HG03460 (cell line): ENCODE data around the gene SCUBE3.

Experiments
- ATAC-seq: cut with Tn5 transposase; IDR thresholded peaks from one replicate; pipeline ENCODE4 v1.9.1; 2021; ENCODE audit not compliant: unreplicated experiment

The SCUBE3 gene

GRCh38 chr6:35181308-35181932 is 32.3 kb upstream of the SCUBE3 start:
- no peak for ATAC-seq

- ATAC-seq = no peak
These were observed 31.7 kb upstream of the SCUBE3 start for GRCh38 chr6:35181933-35182612.

- ATAC-seq = no peak
These were observed 30.5 kb upstream of the SCUBE3 start for GRCh38 chr6:35183281-35183680.

GRCh38 chr6:35183935-35184334 is 29.8 kb upstream of the SCUBE3 start:
- no peak for ATAC-seq

- ATAC-seq = no peak
These were observed 29.0 kb upstream of the SCUBE3 start for GRCh38 chr6:35184580-35185301.

- ATAC-seq = no peak
These were observed 28.5 kb upstream of the SCUBE3 start for GRCh38 chr6:35185302-35185681.

GRCh38 chr6:35185971-35186370 is 27.8 kb upstream of the SCUBE3 start:
- ATAC-seq = no peak

GRCh38 chr6:35186571-35186970 is 27.2 kb upstream of the SCUBE3 start:
- ATAC-seq = no peak

- no peak for ATAC-seq
These were observed 24.9 kb upstream of the SCUBE3 start for GRCh38 chr6:35188886-35189285.

GRCh38 chr6:35190306-35190705 is 23.4 kb upstream of the SCUBE3 start:
- ATAC-seq = no peak

- ATAC-seq = no peak
These were observed 21.9 kb upstream of the SCUBE3 start for GRCh38 chr6:35191889-35192288.

- ATAC-seq = no peak
These were observed 21.4 kb upstream of the SCUBE3 start for GRCh38 chr6:35192301-35192860.

- ATAC-seq = no peak
These were observed 19.4 kb upstream of the SCUBE3 start for GRCh38 chr6:35194390-35194789.

- no peak for ATAC-seq
These were observed 18.5 kb upstream of the SCUBE3 start for GRCh38 chr6:35195120-35195780.

GRCh38 chr6:35197196-35197595 is 16.6 kb upstream of the SCUBE3 start:
- no peak for ATAC-seq

GRCh38 chr6:35199866-35200265 is 13.9 kb upstream of the SCUBE3 start:
- ATAC-seq = no peak

GRCh38 chr6:35202066-35202546 is 11.7 kb upstream of the SCUBE3 start:
- no peak for ATAC-seq

GRCh38 chr6:35203152-35203670 is 10.5 kb upstream of the SCUBE3 start:
- no peak for ATAC-seq

GRCh38 chr6:35203680-35204079 is 10.1 kb upstream of the SCUBE3 start:
- no peak for ATAC-seq

GRCh38 chr6:35206346-35206745 is 7.4 kb upstream of the SCUBE3 start:
- no peak for ATAC-seq

GRCh38 chr6:35208419-35208818 is 5.3 kb upstream of the SCUBE3 start:
- ATAC-seq = no peak
